HL-60 (cell line): Measurements from ENCODE around the gene POLR2M.

Source experiments
- GABPA ChIP-seq: IDR thresholded peaks from 2 replicates; pipeline ENCODE4 v1.6.1; 2012; ENCODE audit warnings: low read depth
- POLR2AphosphoS5 ChIP-seq: IDR thresholded peaks from 2 replicates; pipeline ENCODE4 v1.6.1; 2012; ENCODE audit warnings: low read depth
- SPI1 ChIP-seq: IDR thresholded peaks from 2 replicates; pipeline ENCODE4 v1.6.1; 2012; ENCODE audit warnings: low read depth, mild to moderate bottlenecking, borderline replicate concordance
- TF ChIP-seq, protein P1 (sequence below): IDR thresholded peaks from one replicate; pipeline ENCODE4 v1.5.1; 2011; ENCODE audit warnings: low read length, control low read depth, inconsistent platforms; ENCODE audit not compliant: insufficient read depth
- TF ChIP-seq, protein P2 (sequence below): IDR thresholded peaks from 2 replicates; pipeline ENCODE4 v1.6.1; 2012; ENCODE audit warnings: low read depth; ENCODE audit not compliant: insufficient replicate concordance

DNA sequence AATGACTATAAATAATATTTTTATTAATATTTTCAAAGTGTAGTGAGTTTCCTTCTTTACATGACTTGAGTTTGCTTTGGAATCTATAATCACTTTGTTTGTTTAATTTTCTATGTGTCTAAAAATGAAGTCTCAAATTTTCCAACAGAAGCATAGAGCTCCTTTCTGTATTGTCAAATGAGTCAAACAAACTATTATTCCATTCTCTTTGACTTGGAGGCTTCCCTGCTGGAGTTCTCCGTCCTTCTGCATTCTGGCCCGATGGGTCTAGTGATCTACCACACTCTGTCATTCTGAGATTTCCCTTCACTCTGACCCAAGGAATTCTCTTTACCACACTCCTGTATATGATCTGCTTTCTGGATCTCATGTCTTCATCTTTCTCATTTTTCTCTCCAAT, 30.1 kb downstream of the POLR2M start:
- TF ChIP-seq, protein P1, sequence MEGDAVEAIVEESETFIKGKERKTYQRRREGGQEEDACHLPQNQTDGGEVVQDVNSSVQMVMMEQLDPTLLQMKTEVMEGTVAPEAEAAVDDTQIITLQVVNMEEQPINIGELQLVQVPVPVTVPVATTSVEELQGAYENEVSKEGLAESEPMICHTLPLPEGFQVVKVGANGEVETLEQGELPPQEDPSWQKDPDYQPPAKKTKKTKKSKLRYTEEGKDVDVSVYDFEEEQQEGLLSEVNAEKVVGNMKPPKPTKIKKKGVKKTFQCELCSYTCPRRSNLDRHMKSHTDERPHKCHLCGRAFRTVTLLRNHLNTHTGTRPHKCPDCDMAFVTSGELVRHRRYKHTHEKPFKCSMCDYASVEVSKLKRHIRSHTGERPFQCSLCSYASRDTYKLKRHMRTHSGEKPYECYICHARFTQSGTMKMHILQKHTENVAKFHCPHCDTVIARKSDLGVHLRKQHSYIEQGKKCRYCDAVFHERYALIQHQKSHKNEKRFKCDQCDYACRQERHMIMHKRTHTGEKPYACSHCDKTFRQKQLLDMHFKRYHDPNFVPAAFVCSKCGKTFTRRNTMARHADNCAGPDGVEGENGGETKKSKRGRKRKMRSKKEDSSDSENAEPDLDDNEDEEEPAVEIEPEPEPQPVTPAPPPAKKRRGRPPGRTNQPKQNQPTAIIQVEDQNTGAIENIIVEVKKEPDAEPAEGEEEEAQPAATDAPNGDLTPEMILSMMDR: no peak
- TF ChIP-seq POLR2AphosphoS5 (no peak), SPI1 (no peak), GABPA (no peak)
- TF ChIP-seq, protein P2, sequence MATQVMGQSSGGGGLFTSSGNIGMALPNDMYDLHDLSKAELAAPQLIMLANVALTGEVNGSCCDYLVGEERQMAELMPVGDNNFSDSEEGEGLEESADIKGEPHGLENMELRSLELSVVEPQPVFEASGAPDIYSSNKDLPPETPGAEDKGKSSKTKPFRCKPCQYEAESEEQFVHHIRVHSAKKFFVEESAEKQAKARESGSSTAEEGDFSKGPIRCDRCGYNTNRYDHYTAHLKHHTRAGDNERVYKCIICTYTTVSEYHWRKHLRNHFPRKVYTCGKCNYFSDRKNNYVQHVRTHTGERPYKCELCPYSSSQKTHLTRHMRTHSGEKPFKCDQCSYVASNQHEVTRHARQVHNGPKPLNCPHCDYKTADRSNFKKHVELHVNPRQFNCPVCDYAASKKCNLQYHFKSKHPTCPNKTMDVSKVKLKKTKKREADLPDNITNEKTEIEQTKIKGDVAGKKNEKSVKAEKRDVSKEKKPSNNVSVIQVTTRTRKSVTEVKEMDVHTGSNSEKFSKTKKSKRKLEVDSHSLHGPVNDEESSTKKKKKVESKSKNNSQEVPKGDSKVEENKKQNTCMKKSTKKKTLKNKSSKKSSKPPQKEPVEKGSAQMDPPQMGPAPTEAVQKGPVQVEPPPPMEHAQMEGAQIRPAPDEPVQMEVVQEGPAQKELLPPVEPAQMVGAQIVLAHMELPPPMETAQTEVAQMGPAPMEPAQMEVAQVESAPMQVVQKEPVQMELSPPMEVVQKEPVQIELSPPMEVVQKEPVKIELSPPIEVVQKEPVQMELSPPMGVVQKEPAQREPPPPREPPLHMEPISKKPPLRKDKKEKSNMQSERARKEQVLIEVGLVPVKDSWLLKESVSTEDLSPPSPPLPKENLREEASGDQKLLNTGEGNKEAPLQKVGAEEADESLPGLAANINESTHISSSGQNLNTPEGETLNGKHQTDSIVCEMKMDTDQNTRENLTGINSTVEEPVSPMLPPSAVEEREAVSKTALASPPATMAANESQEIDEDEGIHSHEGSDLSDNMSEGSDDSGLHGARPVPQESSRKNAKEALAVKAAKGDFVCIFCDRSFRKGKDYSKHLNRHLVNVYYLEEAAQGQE: no peak
